GM12892 (cell line): ENCODE measurements around the gene SYCN.

Source experiments
- POLR2A ChIP-seq: IDR thresholded peaks from 2 replicates; pipeline ENCODE4 v1.6.1; 2011; ENCODE audit warnings: low read depth, low read length, control low read depth
- POLR2AphosphoS5 ChIP-seq: IDR thresholded peaks from 2 replicates; pipeline ENCODE4 v1.6.1; 2011; ENCODE audit warnings: low read depth, low read length, control low read depth
- TAF1 ChIP-seq: IDR thresholded peaks from 2 replicates; pipeline ENCODE4 v1.6.1; 2011; ENCODE audit warnings: low read depth, mild to moderate bottlenecking, control low read depth, low read length, borderline replicate concordance

DNA sequence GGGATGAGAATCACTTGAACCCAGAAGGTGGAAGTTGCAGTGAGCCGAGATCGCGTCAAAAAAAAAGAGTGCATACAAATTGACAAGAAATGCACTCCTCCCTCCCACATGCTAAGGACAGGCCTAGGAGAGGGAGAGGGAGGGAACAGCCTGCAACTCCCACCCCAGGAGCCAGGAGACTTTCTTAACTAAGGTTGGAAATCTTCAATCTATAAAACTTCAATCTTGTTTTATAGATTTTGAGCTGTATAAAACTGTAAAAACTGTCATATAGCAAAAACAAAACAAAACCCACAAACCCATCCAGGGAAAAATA is 1.3 kb upstream of the SYCN start:
- no peak for TF ChIP-seq POLR2AphosphoS5
- no peak for TF ChIP-seq POLR2A
- TF ChIP-seq TAF1, result no peak
